Peyer's patch (tissue), 4 donors: ENCODE measurements around the gene SERINC2.

Experiments used
- CTCF ChIP-seq, 6 experiments: fragments of 450-650 bp in 4 of 6; fragments of 200-600 bp in 2 of 6; sonication (generic) in 1 of 6; IDR thresholded peaks; one replicate each; pipeline ENCODE4 v1.5.1; 2017 to 2019; ENCODE audit warnings: antibody characterized with exemption in 6 of 6, mild to moderate bottlenecking in 3 of 6, moderate library complexity in 1 of 6
- POLR2A ChIP-seq, 2 donors: fragments of 450-650 bp; IDR thresholded peaks; one replicate each; pipeline ENCODE4 v1.5.1; 2017; ENCODE audit warnings: antibody characterized with exemption in 2 of 2, mild to moderate bottlenecking in 2 of 2, moderate library complexity in 2 of 2

- TF ChIP-seq CTCF (IDR thresholded peaks at IDR 0.05) (no peak), POLR2A (IDR thresholded peaks at IDR 0.05) (no peak)
Observed at GRCh38 chr1:31478167-31478566, 65.2 kb downstream of the SERINC2 start.
